ENCODE results near the gene PTPN1.

The PTPN1 gene

GRCh38 chr20:50514750-50515149, 4.6 kb downstream of the PTPN1 start:
- DNase-seq, result no peak

GRCh38 chr20:50515471-50516106, 5.4 kb downstream of the PTPN1 start:
- no peak for DNase-seq

GRCh38 chr20:50516180-50516934, 6.2 kb downstream of the PTPN1 start:
- DNase-seq, result no peak

- DNase-seq, result no peak
Observed at GRCh38 chr20:50516935-50517816, 7.0 kb downstream of the PTPN1 start.

GRCh38 chr20:50517817-50518154, 7.6 kb downstream of the PTPN1 start:
- DNase-seq, result no peak

- no peak for DNase-seq
Observed at GRCh38 chr20:50518270-50518721, 8.1 kb downstream of the PTPN1 start.

- DNase-seq, result no peak
Observed at GRCh38 chr20:50519036-50519762, 9.0 kb downstream of the PTPN1 start.

- DNase-seq, result no peak
Observed at GRCh38 chr20:50520222-50520880, 10.2 kb downstream of the PTPN1 start.

GRCh38 chr20:50521221-50522052, 11.3 kb downstream of the PTPN1 start:
- DNase-seq, result no peak

- no peak for DNase-seq
Observed at GRCh38 chr20:50522053-50522674, 12.0 kb downstream of the PTPN1 start.

GRCh38 chr20:50523552-50524167, 13.5 kb downstream of the PTPN1 start:
- DNase-seq, result no peak

- no peak for DNase-seq
Observed at GRCh38 chr20:50525681-50526080, 15.5 kb downstream of the PTPN1 start.

GRCh38 chr20:50526403-50526989, 16.3 kb downstream of the PTPN1 start:
- no peak for DNase-seq

GRCh38 chr20:50527068-50527605, 17.0 kb downstream of the PTPN1 start:
- no peak for DNase-seq

- DNase-seq, result no peak
Observed at GRCh38 chr20:50528129-50528528, 17.9 kb downstream of the PTPN1 start.

GRCh38 chr20:50528804-50529351, 18.7 kb downstream of the PTPN1 start:
- no peak for DNase-seq

GRCh38 chr20:50532221-50532620, 22.0 kb downstream of the PTPN1 start:
- DNase-seq, result no peak

GRCh38 chr20:50533061-50533460, 22.9 kb downstream of the PTPN1 start:
- no peak for DNase-seq

- no peak for DNase-seq
Observed at GRCh38 chr20:50533464-50533863, 23.3 kb downstream of the PTPN1 start.
